Astrocyte (in vitro differentiated cells and primary cell): ENCODE results near the gene SUOX. TPM values are rescaled to one million over a fixed set of nuclear protein-coding genes. Genes with fewer than 3 reads are reported as not detected.

Source experiments
- DNase-seq: peaks from one replicate; pipeline ENCODE4 v3.0.0-alpha.2; 2010; ENCODE audit warnings: low read depth
- FAIRE-seq: peaks from 2 replicates; lab custom pipeline; 2011; peaks lifted over from hg19 to GRCh38; lab: Jason Lieb, UNC
- H2AFZ ChIP-seq: 2 replicates; pipeline ENCODE4 v1.6.0; 2012; ENCODE audit warnings: low read depth, low read length, inconsistent platforms
- H3K27ac ChIP-seq: 2 replicates; pipeline ENCODE4 v1.5.1; 2011; ENCODE audit warnings: low read depth, low read length, inconsistent platforms
- H3K27me3 ChIP-seq: 2 replicates; pipeline ENCODE4 v1.6.0; 2011; ENCODE audit warnings: low read length, inconsistent platforms; ENCODE audit not compliant: insufficient read depth
- H3K36me3 ChIP-seq: 2 replicates; pipeline ENCODE4 v1.5.1; 2011; ENCODE audit warnings: low read length, inconsistent platforms; ENCODE audit not compliant: insufficient read depth
- H3K4me1 ChIP-seq: 2 replicates; pipeline ENCODE4 v1.5.1; 2011; ENCODE audit warnings: low read length, inconsistent platforms; ENCODE audit not compliant: insufficient read depth
- H3K4me2 ChIP-seq: 2 replicates; pipeline ENCODE4 v1.6.0; 2012; ENCODE audit warnings: low read length, inconsistent platforms
- H3K4me3 ChIP-seq: 2 replicates; pipeline ENCODE4 v1.5.1; 2011; ENCODE audit warnings: low read depth, mild to moderate bottlenecking, low read length, inconsistent platforms; ENCODE audit not compliant: insufficient read depth
- H3K79me2 ChIP-seq: 2 replicates; pipeline ENCODE4 v1.6.0; 2012; ENCODE audit warnings: mild to moderate bottlenecking, low read length, inconsistent platforms; ENCODE audit not compliant: insufficient read depth
- H3K9ac ChIP-seq: 2 replicates; pipeline ENCODE4 v1.6.0; 2012; ENCODE audit warnings: mild to moderate bottlenecking, low read length, inconsistent platforms
- H3K9me3 ChIP-seq: 2 replicates; pipeline ENCODE4 v1.5.1; 2012; ENCODE audit warnings: low read depth, mild to moderate bottlenecking, low read length, inconsistent platforms; ENCODE audit not compliant: insufficient read depth
- H4K20me1 ChIP-seq: 2 replicates; pipeline ENCODE4 v1.6.0; 2012; ENCODE audit warnings: low read length, inconsistent platforms; ENCODE audit not compliant: insufficient read depth
- H3K27ac Mint-ChIP-seq: one replicate; pipeline ENCODE4 v1.8.0; 2021; ENCODE audit warnings: mild to moderate bottlenecking, mixed read lengths; ENCODE audit not compliant: unreplicated experiment
- H3K27me3 Mint-ChIP-seq: one replicate; pipeline ENCODE4 v1.8.0; 2021; ENCODE audit warnings: low read depth, mixed read lengths; ENCODE audit not compliant: unreplicated experiment
- H3K36me3 Mint-ChIP-seq: one replicate; pipeline ENCODE4 v1.8.0; 2021; ENCODE audit warnings: low read depth, mixed read lengths; ENCODE audit not compliant: unreplicated experiment
- H3K4me1 Mint-ChIP-seq: one replicate; pipeline ENCODE4 v1.8.0; 2021; ENCODE audit warnings: low read depth, mixed read lengths; ENCODE audit not compliant: unreplicated experiment
- H3K4me3 Mint-ChIP-seq: one replicate; pipeline ENCODE4 v1.8.0; 2021; ENCODE audit warnings: mild to moderate bottlenecking, moderate library complexity, mixed read lengths; ENCODE audit not compliant: unreplicated experiment
- H3K9me3 Mint-ChIP-seq: one replicate; pipeline ENCODE4 v1.8.0; 2021; ENCODE audit warnings: mild to moderate bottlenecking, mixed read lengths; ENCODE audit not compliant: unreplicated experiment
- EZH2 ChIP-seq: IDR thresholded peaks from 2 replicates; pipeline ENCODE4 v1.6.1; 2012; ENCODE audit warnings: mild to moderate bottlenecking, low read length, inconsistent platforms; ENCODE audit not compliant: insufficient read depth
- total RNA-seq: library from RNA; stranded (reverse); gene quantifications from 2 replicates; pipeline ENCODE4 v1.2.1, GENCODE V29; 2021
- TF ChIP-seq, protein P1 (sequence below): IDR thresholded peaks from 2 replicates; pipeline ENCODE4 v1.5.1; 2011; ENCODE audit warnings: low read depth, mild to moderate bottlenecking, inconsistent platforms, low read length, moderate library complexity; ENCODE audit not compliant: insufficient read depth

Gene SUOX
- total RNA-seq, 1 donor from 2014 or later = 14.3 TPM

DNA sequence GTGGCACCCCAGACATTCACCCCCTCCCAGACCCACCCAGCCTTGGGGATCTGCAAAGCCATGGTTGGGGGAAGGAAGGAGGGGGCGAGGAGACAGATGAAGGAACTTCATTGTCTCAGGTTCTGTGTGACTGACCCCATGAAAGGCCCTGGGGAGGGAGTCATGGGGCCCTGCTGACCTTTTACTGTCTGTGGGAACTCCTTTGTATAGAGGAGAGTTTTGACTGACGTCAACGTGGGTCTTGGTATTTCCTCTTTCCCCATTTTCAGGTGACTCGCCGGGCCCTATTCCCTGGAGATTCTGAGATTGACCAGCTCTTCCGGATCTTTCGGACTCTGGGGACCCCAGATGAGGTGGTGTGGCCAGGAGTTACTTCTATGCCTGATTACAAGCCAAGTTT lies 26.3 kb upstream of the SUOX start:
- Histone ChIP-seq H3K79me2 (peaks cover 42% of the 10 kb centered on the region), H2AFZ (no peak overlapping the region), H3K27ac (peak overlapping the region; percentile 93), H3K9me3 (no peaks in the 10 kb centered on the region), H3K4me2 (no peak overlapping the region), H3K4me1 (peaks cover 26% of the 10 kb centered on the region), H3K27me3 (no peaks in the 10 kb centered on the region), H3K36me3 (no peaks in the 10 kb centered on the region), H3K4me3 (no peak overlapping the region), H4K20me1 (peaks cover 7% of the 10 kb centered on the region), H3K9ac (no peak overlapping the region)
- FAIRE-seq (no peak), DNase-seq (no peak)
- TF ChIP-seq EZH2 = no peak
- TF ChIP-seq, protein P1, sequence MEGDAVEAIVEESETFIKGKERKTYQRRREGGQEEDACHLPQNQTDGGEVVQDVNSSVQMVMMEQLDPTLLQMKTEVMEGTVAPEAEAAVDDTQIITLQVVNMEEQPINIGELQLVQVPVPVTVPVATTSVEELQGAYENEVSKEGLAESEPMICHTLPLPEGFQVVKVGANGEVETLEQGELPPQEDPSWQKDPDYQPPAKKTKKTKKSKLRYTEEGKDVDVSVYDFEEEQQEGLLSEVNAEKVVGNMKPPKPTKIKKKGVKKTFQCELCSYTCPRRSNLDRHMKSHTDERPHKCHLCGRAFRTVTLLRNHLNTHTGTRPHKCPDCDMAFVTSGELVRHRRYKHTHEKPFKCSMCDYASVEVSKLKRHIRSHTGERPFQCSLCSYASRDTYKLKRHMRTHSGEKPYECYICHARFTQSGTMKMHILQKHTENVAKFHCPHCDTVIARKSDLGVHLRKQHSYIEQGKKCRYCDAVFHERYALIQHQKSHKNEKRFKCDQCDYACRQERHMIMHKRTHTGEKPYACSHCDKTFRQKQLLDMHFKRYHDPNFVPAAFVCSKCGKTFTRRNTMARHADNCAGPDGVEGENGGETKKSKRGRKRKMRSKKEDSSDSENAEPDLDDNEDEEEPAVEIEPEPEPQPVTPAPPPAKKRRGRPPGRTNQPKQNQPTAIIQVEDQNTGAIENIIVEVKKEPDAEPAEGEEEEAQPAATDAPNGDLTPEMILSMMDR = no peak
- H3K27me3 Mint-ChIP-seq = no peaks in the 10 kb centered on the region
- H3K36me3 Mint-ChIP-seq = no peaks in the 10 kb centered on the region
- H3K4me3 Mint-ChIP-seq = peak overlapping the region; percentile 29
- H3K27ac Mint-ChIP-seq = peak overlapping the region; percentile 43
- H3K4me1 Mint-ChIP-seq = peaks cover 22% of the 10 kb centered on the region
- no peaks in the 10 kb centered on the region for H3K9me3 Mint-ChIP-seq

DNA sequence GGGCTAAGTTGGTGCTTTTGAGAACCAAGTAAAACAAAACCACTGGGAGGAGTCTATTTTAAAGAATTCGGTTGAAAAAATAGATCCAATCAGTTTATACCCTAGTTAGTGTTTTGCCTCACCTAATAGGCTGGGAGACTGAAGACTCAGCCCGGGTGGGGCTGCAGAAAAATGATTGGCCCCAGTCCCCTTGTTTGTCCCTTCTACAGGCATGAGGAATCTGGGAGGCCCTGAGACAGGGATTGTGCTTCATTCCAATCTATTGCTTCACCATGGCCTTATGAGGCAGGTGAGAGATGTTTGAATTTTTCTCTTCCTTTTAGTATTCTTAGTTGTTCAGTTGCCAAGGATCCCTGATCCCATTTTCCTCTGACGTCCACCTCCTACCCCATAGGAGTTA lies 25.0 kb upstream of the SUOX start:
- Mint-ChIP-seq H3K4me1 (peaks cover 19% of the 10 kb centered on the region), H3K27ac (no peak overlapping the region), H3K36me3 (peaks cover 2% of the 10 kb centered on the region), H3K4me3 (no peak overlapping the region), H3K9me3 (no peaks in the 10 kb centered on the region), H3K27me3 (no peaks in the 10 kb centered on the region)
- Histone ChIP-seq H3K4me3 (no peak overlapping the region), H3K9ac (no peak overlapping the region), H3K9me3 (no peaks in the 10 kb centered on the region), H3K79me2 (peaks cover 50% of the 10 kb centered on the region), H3K27me3 (no peaks in the 10 kb centered on the region), H2AFZ (no peak overlapping the region), H3K4me2 (peak overlapping the region; percentile 98), H3K36me3 (no peaks in the 10 kb centered on the region), H3K27ac (peak overlapping the region; percentile 93), H3K4me1 (peaks cover 20% of the 10 kb centered on the region), H4K20me1 (peaks cover 18% of the 10 kb centered on the region)
- DNase-seq (peak; percentile 63), FAIRE-seq (no peak)
- TF ChIP-seq EZH2 = no peak
- TF ChIP-seq, protein P1 = no peak

DNA sequence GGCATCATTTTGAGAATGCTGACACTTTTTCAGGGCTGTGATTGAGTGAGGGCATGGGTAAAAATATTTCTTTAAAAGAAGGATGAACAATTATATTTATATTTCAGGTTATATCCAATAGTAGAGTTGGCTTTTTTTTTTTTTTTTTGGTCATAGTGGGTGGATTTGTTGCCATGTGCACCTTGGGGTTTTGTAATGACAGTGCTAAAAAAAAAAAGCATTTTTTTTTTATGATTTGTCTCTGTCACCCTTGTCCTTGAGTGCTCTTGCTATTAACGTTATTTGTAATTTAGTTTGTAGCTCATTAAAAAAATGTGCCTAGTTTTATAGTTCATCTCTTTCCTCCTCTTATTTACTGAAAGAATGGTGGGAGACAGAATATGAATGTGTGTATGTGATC lies 24.6 kb upstream of the SUOX start:
- peak overlapping the region; percentile 98 for H3K4me2 ChIP-seq
- H2AFZ ChIP-seq = no peak overlapping the region
- H3K36me3 Mint-ChIP-seq = peaks cover 2% of the 10 kb centered on the region
- no peaks in the 10 kb centered on the region for H3K36me3 ChIP-seq
- TF ChIP-seq, protein P1 = no peak
- no peak for TF ChIP-seq EZH2
- H4K20me1 ChIP-seq = peaks cover 22% of the 10 kb centered on the region
- DNase-seq = no peak
- peak overlapping the region; percentile 74 for H3K4me3 ChIP-seq
- no peaks in the 10 kb centered on the region for H3K27me3 ChIP-seq
- FAIRE-seq = no peak
- H3K9me3 ChIP-seq = no peaks in the 10 kb centered on the region
- H3K4me3 Mint-ChIP-seq = no peak overlapping the region
- no peak overlapping the region for H3K27ac Mint-ChIP-seq
- peak overlapping the region; percentile 93 for H3K9ac ChIP-seq
- peaks cover 50% of the 10 kb centered on the region for H3K79me2 ChIP-seq
- H3K4me1 Mint-ChIP-seq = peaks cover 19% of the 10 kb centered on the region
- H3K27ac ChIP-seq = peak overlapping the region; percentile 93
- peaks cover 16% of the 10 kb centered on the region for H3K4me1 ChIP-seq
- H3K9me3 Mint-ChIP-seq = no peaks in the 10 kb centered on the region
- H3K27me3 Mint-ChIP-seq = no peaks in the 10 kb centered on the region
